ENCODE measurements around the gene HDAC9. TPM values are rescaled to one million over a fixed set of nuclear protein-coding genes. Genes with fewer than 3 reads are reported as not detected.
"Not testable (repeated sequence)": the region's sequence is repeated elsewhere in the genome, so short reads cannot be mapped to it uniquely, and the experiment has no call there.

Gene HDAC9
- total RNA-seq, 2 experiments from 2014 or later = 0.22 to 0.33 TPM

- POLR2A ChIA-PET; H3K9me3 Mint-ChIP-seq; H3K4me1 Mint-ChIP-seq; H3K27ac Mint-ChIP-seq; CTCF ChIA-PET; H3K27me3 Mint-ChIP-seq; H3K4me3 Mint-ChIP-seq; H3K36me3 Mint-ChIP-seq (ENCODE audit: low read depth); DNase-seq: not testable (repeated sequence)
These were observed 240.5 kb downstream of the HDAC9 start for GRCh38 chr7:18736012-18736411.

- no peak overlapping the region for H3K27ac Mint-ChIP-seq
- no peaks in the 10 kb centered on the region for H3K4me1 Mint-ChIP-seq
- no peak for DNase-seq
- POLR2A ChIA-PET = no interaction called here
- peaks cover 4% of the 10 kb centered on the region for H3K9me3 Mint-ChIP-seq
- CTCF ChIA-PET = no interaction called here
- H3K36me3 Mint-ChIP-seq (ENCODE audit: low read depth) = no peaks in the 10 kb centered on the region
- H3K27me3 Mint-ChIP-seq = no peaks in the 10 kb centered on the region
- H3K4me3 Mint-ChIP-seq = no peak overlapping the region
These were observed 245.0 kb downstream of the HDAC9 start for GRCh38 chr7:18740579-18740988.

GRCh38 chr7:18753972-18754610 is 258.5 kb downstream of the HDAC9 start:
- no peaks in the 10 kb centered on the region for H3K36me3 Mint-ChIP-seq (ENCODE audit: low read depth)
- no peak overlapping the region for H3K27ac Mint-ChIP-seq
- no peak overlapping the region for H3K4me3 Mint-ChIP-seq
- H3K4me1 Mint-ChIP-seq = no peaks in the 10 kb centered on the region
- no peak for DNase-seq
- H3K27me3 Mint-ChIP-seq = no peaks in the 10 kb centered on the region
- H3K9me3 Mint-ChIP-seq = no peaks in the 10 kb centered on the region
- CTCF ChIA-PET = no interaction called here
- POLR2A ChIA-PET = no interaction called here

DNA sequence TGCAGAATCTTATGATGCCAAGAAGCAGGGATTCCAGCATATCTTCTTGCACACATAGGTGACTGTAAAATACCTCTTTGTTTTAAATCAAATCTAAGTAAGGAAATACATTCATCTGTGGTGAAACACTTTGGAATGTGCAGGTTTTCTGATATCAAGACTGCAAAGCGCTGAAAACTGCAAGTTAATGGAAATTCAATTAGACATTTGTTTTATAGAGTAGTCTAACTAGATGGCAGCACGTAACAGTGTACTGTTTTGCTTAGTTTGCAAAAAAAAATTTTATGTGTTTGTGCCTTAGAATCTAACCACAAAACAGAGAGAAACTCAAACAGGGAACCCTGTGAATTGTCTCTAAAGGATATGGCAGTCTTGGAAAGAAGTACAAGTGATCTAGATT is 259.2 kb downstream of the HDAC9 start:
- no peaks in the 10 kb centered on the region for H3K36me3 Mint-ChIP-seq (ENCODE audit: low read depth)
- no peak overlapping the region for H3K27ac Mint-ChIP-seq
- DNase-seq = no peak
- no peak overlapping the region for H3K4me3 Mint-ChIP-seq
- ChIA-PET POLR2A (no interaction called here), CTCF (no interaction called here)
- H3K9me3 Mint-ChIP-seq = no peaks in the 10 kb centered on the region
- H3K27me3 Mint-ChIP-seq = no peaks in the 10 kb centered on the region
- H3K4me1 Mint-ChIP-seq = no peaks in the 10 kb centered on the region

- Mint-ChIP-seq H3K36me3 (ENCODE audit: low read depth) (no peaks in the 10 kb centered on the region), H3K4me1 (no peaks in the 10 kb centered on the region), H3K27me3 (no peaks in the 10 kb centered on the region), H3K9me3 (no peaks in the 10 kb centered on the region), H3K4me3 (no peak overlapping the region), H3K27ac (no peak overlapping the region)
- DNase-seq = no peak
- ChIA-PET CTCF (no interaction called here), POLR2A (no interaction called here)
These were observed 260.2 kb downstream of the HDAC9 start for GRCh38 chr7:18755793-18756192.

- Mint-ChIP-seq H3K27me3 (no peaks in the 10 kb centered on the region), H3K4me3 (no peak overlapping the region), H3K36me3 (ENCODE audit: low read depth) (no peaks in the 10 kb centered on the region), H3K4me1 (no peaks in the 10 kb centered on the region), H3K9me3 (no peaks in the 10 kb centered on the region), H3K27ac (no peak overlapping the region)
- no peak for DNase-seq
- POLR2A ChIA-PET = no interaction called here
- CTCF ChIA-PET = no interaction called here
These were observed 261.0 kb downstream of the HDAC9 start for GRCh38 chr7:18756378-18757050.

DNA sequence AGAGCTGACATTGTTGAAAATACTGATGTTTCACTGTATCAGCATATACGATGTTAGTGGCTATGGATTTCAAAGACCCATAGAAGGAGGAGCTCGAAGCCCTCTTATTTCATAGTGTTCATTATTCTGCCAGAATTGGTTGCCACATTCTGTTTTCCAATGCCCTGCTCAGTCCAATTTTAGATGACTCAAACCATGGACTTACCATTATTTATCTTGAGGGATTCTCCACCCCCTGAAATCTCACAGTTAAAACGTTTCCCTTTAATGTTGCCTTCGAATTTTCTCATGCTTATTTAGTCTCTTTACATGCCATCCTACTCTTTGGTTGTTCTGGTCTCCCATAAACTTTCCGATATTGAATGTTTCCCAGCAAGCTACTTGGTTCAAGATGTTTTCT is 264.5 kb downstream of the HDAC9 start:
- Mint-ChIP-seq H3K4me3 (no peak overlapping the region), H3K27me3 (no peaks in the 10 kb centered on the region), H3K4me1 (no peaks in the 10 kb centered on the region), H3K36me3 (ENCODE audit: low read depth) (no peaks in the 10 kb centered on the region), H3K9me3 (no peaks in the 10 kb centered on the region), H3K27ac (no peak overlapping the region)
- ChIA-PET POLR2A (no interaction called here), CTCF (no interaction called here)
- no peak for DNase-seq

DNA sequence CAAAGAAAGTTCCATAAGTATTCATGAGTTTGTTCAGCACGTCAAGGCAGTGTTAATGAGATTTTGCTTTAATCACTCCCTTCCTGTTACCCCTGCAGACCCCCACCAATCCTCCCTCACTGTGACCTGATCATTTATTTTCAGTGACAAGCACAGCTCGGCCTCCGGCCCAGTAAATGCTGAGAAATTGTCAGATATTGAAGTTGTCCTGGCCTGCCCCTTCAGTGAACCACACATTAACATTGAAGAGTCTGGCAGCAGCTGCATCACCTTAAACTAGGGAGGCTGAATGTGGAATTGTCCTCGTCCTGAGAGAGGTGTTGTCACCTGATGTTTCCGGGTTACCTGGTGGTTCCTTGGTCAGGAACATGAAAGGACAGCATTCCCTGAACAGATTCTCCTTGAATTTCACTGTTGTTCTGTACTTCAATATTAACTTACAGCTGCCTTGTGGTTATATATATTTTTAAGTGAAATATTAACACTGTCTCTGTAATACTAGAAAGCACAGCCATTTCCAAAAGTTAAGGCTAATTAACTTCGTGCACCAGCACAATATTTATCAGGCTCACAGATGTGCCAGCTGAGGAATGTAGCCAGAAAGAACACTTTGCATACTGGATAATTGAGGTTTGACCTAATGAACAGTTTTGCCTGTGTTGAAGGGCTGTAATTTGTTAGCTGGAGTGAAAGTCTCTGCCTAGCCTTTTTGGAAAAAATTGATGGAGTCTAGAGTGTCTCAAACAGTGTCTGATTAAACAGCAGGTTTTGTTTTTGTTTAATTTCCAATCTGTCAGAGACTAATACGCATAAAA is 265.3 kb downstream of the HDAC9 start:
- ChIA-PET POLR2A (no interaction called here), CTCF (no interaction called here)
- Mint-ChIP-seq H3K4me1 (no peaks in the 10 kb centered on the region), H3K9me3 (no peaks in the 10 kb centered on the region), H3K27me3 (no peaks in the 10 kb centered on the region), H3K27ac (no peak overlapping the region), H3K36me3 (ENCODE audit: low read depth) (no peaks in the 10 kb centered on the region), H3K4me3 (no peak overlapping the region)
- no peak for DNase-seq

DNA sequence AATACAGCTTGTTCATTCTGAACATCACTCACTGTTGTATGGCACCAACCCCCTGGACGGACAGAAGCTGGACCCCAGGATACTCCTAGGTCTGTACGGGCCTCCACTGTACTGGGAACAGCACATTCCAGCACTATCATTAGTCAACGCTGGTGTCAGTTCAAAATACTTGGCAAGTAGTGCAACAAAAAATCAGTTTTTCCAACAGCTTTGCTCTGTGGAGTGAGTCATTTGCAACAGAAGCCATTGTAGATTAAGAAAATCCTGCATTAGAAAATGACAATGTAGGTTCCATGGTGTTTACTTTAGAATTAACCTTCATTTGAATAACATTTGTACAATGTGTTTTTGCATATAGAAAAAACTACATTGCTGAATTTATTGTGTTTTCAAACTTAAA is 266.6 kb downstream of the HDAC9 start:
- ChIA-PET POLR2A (no interaction called here), CTCF (no interaction called here)

DNA sequence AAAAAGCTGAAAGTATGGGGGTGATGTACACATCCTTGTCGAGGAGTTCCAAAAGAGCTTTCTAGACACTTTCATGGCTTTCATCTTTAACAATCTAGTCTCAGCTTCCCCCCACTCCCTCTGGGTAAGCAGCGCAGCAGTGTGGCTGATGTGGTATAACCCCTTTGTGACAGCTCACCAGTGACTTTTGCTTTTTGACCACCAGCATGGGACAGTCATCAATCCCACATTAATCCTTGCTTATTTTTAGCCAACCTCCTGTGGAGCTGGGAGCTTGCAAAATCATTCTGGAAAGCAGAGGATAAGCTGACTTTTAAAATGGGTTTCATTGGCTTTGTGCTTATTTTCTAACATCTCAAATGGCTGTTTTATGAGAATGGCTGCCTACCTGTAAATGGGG is 272.7 kb downstream of the HDAC9 start:
- no peak for DNase-seq
- no peak overlapping the region for H3K27ac Mint-ChIP-seq
- H3K4me3 Mint-ChIP-seq = no peak overlapping the region
- H3K9me3 Mint-ChIP-seq = no peaks in the 10 kb centered on the region
- no peaks in the 10 kb centered on the region for H3K4me1 Mint-ChIP-seq
- CTCF ChIA-PET = no interaction called here
- POLR2A ChIA-PET = no interaction called here
- H3K27me3 Mint-ChIP-seq = no peaks in the 10 kb centered on the region
- no peaks in the 10 kb centered on the region for H3K36me3 Mint-ChIP-seq (ENCODE audit: low read depth)

More for the DNA sequence above, 266.6 kb downstream of the HDAC9 start:
- no peak overlapping the region for H3K27ac Mint-ChIP-seq
- no peaks in the 10 kb centered on the region for H3K4me1 Mint-ChIP-seq
- H3K9me3 Mint-ChIP-seq = no peaks in the 10 kb centered on the region
- no peaks in the 10 kb centered on the region for H3K36me3 Mint-ChIP-seq (ENCODE audit: low read depth)
- no peaks in the 10 kb centered on the region for H3K27me3 Mint-ChIP-seq
- no peak overlapping the region for H3K4me3 Mint-ChIP-seq
- no peak for DNase-seq

DNA sequence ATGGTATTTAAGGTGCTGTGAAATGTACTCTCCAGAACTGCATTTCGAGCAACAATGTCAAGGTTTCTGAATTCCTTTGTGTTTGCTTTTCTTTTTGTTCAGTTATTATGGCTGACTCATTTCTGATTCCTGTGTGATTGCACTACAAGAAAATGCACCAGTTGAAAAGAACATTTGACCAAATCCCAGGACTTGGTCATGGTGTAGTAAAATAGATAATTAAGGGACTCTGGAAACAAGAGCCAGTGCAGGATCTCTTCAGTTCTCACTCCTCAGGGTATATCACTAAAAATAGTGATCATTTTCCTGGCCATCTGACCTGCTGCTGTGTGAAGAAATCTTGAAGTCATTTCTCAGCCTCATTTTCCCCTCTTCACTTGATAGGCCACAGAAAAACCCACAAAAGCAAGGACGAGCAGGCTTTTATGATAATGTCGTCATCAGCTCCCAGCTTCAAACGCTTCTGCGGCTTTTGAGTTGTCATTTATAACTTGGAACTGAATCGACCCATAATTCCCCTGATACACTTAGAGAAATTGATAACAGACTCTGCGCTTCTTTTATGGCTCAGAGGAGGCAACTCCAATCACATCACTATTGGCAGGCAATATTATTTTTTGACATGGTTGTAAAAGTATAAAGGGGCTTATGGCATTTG is 274.7 kb downstream of the HDAC9 start:
- no peaks in the 10 kb centered on the region for H3K36me3 Mint-ChIP-seq (ENCODE audit: low read depth)
- no peak overlapping the region for H3K4me3 Mint-ChIP-seq
- H3K9me3 Mint-ChIP-seq = no peaks in the 10 kb centered on the region
- no peaks in the 10 kb centered on the region for H3K4me1 Mint-ChIP-seq
- POLR2A ChIA-PET = no interaction called here
- CTCF ChIA-PET = no interaction called here
- H3K27me3 Mint-ChIP-seq = no peaks in the 10 kb centered on the region
- H3K27ac Mint-ChIP-seq = no peak overlapping the region
- DNase-seq = no peak

GRCh38 chr7:18770822-18771221 is 275.3 kb downstream of the HDAC9 start:
- no peak for DNase-seq
- Mint-ChIP-seq H3K36me3 (ENCODE audit: low read depth) (no peaks in the 10 kb centered on the region), H3K4me3 (no peak overlapping the region), H3K4me1 (no peaks in the 10 kb centered on the region), H3K9me3 (no peaks in the 10 kb centered on the region), H3K27me3 (no peaks in the 10 kb centered on the region), H3K27ac (no peak overlapping the region)
- POLR2A ChIA-PET = no interaction called here
- CTCF ChIA-PET = interaction anchor here (0.6 to 1.2 kb wide), 2 partner anchors 10 to 13 kb away, joined by 3 to 5 read pairs; no protein-coding TSS in a partner anchor

- H3K9me3 Mint-ChIP-seq = no peaks in the 10 kb centered on the region
- ChIA-PET POLR2A (no interaction called here), CTCF (interaction anchor here (1.2 kb wide), 1 partner anchor 9 kb away, joined by 5 read pairs; no protein-coding TSS in a partner anchor)
- no peak for DNase-seq
- no peaks in the 10 kb centered on the region for H3K36me3 Mint-ChIP-seq (ENCODE audit: low read depth)
- H3K27me3 Mint-ChIP-seq = no peaks in the 10 kb centered on the region
- H3K4me1 Mint-ChIP-seq = no peaks in the 10 kb centered on the region
- no peak overlapping the region for H3K27ac Mint-ChIP-seq
- no peak overlapping the region for H3K4me3 Mint-ChIP-seq
These were observed 276.5 kb downstream of the HDAC9 start for GRCh38 chr7:18771834-18772566.
